K562 treated with DMSO at 1 percent for 4 hours (cell line): ENCODE results near the gene ADRB1. TPM values are rescaled to one million over a fixed set of nuclear protein-coding genes. Genes with fewer than 3 reads are reported as not detected.

Experiments
- total RNA-seq: library from RNA; unstranded; fragments of 300-600 nt; gene quantifications from 2 replicates; pipeline ENCODE4 v1.2.3, GENCODE V29; 2022; ENCODE audit not compliant: insufficient read depth

ADRB1 gene
- not detected in 2 replicates for total RNA-seq

GRCh38 chr10:114043532-114044246 is at the start of gene ADRB1:
Gene ADRB1, plus strand, starts transcription at chr10:114043866. Its CDS starts 267 bp downstream, at chr10:114044133.

Other genes starting within 250 kb of the ADRB1 start
- gene DCLRE1A, start 189.8 kb upstream of the ADRB1 start, total RNA-seq = 7.3 and 9.6 TPM in 2 replicates
- 2.1 and 3.0 TPM in 2 replicates for gene NHLRC2, start 189.2 kb upstream of the ADRB1 start, total RNA-seq
- 2.7 and 7.9 TPM in 2 replicates for gene CCDC186, start 130.3 kb downstream of the ADRB1 start, total RNA-seq
- gene TDRD1, start 135.5 kb downstream of the ADRB1 start, total RNA-seq = not detected in 2 replicates
- gene VWA2, start 195.4 kb downstream of the ADRB1 start, total RNA-seq = not detected in 2 replicates